ENCODE data around the gene AAMP.
A peak's percentile ranks its signal among the peaks of the same experiment; 100 is the strongest.

The AAMP gene

DNA sequence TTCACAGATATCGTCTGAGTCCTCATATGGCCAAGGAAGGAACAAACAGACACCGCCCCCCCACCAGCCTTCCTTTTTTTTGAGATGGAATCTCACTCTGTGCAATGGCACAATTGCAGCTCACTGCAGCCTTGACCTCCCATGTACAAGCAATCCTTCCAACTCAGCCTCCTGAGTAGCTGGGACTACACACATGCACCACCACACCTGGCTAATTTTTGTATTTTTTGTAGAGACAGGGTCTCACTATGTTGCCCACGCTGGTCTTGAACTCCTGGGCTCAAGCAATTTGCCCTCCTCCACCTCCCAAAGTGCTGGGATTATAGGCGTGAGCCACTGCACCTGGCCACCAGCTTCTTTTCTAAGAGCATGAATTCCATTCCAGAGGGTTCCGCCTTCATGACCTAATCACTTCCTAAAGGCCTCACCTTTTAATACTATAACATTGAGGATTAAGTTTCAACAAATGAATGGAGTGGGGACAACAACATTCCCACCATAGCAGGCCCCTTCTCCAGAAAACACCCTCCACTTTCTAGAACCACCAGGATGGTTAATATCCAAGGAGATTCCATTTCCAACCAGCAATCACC lies 24.6 kb upstream of the AAMP start:
- no peak for DNase-seq (ENCODE audit: low read depth in 2 of 2)

DNA sequence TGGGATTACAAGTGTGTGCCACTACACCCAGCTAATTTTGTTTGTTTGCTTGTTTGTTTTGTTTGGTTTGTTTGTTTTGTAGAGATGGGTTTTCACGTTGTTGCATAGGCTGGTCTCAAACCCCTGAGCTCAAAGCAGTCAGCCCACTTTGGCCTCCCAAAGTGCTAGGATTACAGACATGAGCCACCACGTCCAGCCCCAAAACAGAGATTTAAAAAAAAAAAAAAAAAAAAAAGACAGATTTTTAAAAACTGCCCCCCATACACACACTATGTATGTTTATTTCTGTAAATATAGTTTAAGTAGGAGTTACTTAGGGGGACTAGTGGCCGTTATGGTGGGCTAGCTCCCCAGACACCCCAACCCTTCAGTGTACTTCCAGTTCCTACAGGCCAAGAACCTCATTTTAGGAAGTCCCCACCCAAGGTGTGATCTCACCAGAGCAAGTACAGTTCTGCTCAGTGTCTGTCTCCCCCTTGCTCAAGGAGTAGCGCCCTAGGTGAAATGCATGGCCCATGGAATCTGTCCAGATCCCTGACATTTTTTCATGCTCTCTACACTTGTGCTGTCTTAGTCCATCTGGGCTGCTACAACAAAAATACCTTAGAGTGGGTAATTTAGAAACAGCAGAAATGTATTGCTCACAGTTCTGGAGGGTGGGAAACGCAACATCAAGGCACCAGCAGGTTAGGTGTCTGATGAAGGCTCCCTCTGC lies 23.9 kb upstream of the AAMP start:
- no peak for DNase-seq (ENCODE audit: low read depth in 2 of 2)

DNA sequence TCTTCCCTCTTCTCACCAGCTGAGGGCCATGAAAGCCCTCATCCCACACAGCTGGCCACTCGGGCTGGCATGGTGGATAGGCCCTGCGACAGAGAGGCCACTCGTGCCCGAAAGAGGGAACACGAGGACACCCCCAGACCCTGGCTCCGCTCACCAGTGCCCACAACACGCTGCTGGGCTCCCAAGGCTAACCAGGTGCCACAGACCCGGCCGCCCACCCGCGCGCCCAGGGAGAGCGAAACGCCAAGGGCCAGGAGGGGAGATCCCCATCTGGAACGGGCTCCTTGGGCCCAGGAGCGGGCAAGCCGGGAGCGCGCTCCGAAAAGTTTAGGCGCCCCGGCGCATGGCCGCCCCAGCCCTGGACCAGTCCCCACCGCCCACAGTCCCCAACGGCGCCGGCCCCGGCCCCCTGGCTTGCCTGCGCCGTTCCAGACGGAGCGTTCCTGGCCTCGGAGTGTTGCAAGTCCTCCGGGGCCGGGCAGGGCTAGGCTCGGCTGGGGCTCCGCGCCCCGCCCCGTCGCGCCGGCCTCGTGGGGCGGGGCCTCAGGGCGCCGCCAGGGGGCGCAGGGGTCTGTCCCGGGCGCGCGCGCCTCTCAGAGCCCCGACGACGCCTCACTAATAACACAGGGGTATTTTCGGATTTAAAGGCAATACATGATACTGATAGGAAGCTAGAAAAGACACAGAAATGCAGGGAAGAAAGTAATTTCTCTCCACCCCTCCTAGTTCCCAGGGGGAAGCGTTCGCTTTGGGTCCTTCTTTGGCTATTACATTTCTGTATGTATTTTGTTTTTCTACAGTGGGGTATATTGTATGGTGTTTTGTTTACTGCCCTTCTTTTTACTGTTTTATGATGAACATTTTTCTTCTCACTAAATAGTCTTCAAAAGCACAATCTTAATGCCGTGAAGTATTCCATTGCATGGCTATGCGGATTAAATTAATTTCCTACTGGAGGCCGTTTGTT lies 22.4 kb upstream of the AAMP start, which contains the start of gene TMBIM1:
TMBIM1 (minus strand) TSS at position 456 of the 967 bp plus-strand sequence. CDS start 10,362 bp downstream, outside the sequence.
- DNase-seq (ENCODE audit: low read depth in 2 of 2), result peak; percentile 45 to 53

DNA sequence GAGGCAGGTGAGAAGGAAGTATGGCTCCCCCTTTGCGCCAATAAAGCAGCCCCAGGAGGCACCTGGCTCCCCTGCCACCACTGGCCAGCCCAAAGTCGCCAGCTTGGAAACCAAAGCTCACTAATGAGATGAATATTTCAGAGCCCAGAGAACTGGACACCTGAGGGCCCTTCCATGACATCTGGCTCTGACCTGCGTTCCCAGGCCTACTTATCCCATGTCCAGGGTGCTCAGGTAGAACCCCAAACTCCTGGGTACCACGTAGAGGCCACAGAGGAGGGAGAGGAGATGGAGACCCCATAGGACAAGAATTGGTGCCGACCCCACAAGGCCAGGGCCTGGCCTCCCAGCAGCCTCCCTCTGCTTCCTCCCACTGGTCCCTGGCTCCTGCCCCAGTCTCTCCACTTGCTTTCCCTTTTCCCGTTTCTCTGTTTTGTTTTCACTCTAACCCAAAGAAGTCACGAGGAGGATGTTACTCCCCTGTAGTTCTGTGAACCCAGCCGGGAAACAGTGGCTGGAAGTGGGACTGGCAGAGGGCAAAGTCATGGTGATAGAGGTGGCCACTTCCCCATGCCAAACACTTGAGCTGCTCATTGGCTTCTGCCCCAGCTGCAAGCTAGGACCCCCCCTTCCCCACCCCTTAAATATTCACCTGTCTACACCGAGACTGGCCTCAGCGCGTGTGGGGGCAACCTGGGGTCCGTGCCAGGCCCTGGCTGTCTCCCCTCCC lies 21.5 kb upstream of the AAMP start:
- DNase-seq (ENCODE audit: low read depth in 2 of 2), result no peak

DNA sequence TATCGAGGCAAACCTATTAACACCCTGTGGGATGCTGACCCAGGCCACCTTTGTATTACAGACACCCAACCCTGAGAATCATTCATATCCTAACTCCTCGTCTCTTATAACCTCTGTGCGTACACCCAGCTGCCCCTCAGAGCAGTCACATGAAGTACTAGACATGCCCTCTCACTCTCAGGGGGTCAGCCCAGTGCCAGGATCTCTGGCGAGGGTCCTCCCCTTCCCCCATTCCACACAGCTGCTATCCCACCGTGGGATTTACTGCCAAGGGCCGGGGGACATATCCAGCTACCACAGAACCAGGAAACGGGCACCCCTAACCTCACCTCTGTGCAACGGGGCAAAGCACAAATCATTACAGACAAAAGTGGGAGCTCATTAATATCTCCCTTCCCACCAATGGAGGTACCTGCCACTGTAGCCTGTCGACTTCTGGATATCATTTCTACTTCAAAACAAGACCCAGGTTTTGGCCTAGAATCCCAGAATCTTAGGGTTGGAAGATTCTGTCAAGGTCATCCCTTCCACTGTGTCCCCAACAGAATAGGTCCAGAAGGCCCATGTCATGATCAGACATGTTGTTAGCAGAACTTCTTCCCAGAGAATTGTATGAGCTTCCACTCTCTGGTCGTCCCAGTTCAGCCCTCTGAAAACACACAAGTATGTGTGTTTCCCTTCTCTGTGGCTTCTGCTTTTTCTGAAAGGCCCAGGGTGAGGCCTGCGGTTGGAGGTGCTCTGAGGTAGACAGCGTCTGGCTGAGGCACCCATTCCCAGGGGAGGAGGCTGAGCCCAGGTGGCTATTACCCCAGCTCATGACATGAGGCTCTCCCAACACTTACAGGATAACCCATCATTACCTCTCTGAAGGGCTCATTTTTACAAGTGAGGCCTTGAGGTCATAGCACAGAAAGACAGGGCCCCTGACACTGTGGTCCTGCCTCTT lies 20.7 kb upstream of the AAMP start:
- DNase-seq (ENCODE audit: low read depth in 2 of 2), result no peak

DNA sequence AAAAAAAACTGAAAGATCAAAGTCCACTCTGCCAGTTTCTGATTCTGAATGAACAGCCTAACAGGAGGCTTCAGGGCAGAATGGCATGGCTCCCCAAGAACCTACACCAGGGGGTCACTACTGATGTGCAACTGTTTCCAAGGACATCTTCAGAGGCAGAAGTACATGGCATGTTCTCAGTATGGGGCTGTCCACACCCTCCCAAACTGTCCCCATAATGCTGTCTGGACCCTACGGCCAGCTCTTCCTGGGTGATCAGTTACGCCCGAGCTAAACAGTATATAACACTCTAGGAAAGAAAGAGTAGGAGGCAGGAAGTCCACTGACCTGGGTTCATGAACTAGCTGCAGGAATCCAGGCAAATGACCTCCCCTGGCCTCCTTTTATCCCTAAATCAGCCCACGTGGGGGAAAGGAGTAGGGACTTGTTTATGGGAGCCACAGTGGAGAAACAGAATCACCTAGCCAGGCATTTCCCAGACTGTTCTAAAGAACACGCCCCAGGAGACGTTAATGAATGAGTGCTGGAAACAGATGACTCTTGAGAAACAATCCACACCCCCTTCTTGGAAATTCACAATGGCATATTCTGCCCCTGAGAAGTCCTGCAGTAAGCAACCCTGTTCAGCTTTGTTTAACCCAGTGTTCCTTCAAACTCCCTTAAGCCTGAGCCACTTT lies 19.8 kb upstream of the AAMP start:
- no peak for DNase-seq (ENCODE audit: low read depth in 2 of 2)

DNA sequence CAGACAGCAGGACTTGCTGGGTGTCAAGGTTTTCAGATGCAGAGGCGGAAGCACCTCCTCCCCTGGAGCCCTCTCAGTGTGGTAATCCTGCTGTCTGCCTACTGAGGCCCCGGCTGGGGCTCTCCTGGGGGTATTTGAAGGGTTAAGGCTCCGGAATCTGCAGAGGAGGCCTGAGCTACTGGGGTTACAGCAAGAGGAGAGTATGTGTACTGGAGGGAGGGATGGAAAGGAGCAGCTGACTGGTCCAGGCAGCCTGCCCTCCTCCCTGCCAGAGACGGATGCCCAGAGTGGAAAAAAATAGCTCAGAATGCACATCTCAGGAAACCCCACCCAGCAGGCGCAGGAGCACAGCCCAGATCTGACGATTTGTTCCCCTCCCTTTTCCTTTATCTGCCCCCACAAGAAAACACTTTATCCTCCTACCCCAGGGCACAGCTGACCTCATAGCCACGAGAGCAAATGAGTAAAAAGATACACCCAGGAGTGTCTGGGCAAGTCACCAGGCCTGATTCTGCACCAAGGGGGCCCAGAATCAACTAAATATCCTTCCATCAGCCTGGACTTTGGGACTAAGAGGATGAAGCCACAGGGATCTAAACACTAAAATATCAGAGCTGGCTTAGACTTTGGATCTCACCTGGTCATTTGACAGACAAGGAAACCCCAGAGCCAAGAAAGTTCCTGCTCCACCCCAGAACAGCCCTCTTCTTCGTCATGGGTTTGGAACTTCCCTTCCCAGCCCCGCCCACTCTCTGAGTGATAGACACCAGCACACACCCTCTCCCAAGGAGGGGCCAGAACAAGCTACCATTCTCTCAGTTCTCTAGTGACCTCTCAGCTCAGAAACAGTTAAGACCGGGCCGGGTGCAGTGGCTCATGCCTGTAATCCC lies 16.9 kb upstream of the AAMP start:
- peak; percentile 64 to 75 for DNase-seq (ENCODE audit: low read depth in 2 of 2)

DNA sequence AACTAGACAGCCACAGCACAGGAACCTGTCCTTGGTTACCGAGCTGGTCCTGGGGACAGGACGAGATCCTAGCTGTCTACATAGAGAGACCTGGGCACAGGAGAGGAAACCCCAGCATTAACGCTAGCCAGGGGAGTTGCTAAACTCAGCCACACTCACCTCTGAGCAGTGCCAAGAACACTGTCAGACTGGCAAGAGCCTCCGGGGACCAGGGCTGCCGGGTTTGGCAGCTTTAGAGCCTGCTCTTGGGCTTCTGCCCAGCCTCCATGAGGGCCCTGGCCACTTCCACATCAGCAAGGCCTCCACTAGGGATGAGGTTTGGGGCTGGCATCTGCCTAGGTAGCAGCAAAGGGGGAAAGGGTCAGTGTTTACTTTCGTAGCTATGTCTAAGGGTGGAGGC lies 15.7 kb upstream of the AAMP start:
- DNase-seq (ENCODE audit: low read depth in 2 of 2), result no peak

DNA sequence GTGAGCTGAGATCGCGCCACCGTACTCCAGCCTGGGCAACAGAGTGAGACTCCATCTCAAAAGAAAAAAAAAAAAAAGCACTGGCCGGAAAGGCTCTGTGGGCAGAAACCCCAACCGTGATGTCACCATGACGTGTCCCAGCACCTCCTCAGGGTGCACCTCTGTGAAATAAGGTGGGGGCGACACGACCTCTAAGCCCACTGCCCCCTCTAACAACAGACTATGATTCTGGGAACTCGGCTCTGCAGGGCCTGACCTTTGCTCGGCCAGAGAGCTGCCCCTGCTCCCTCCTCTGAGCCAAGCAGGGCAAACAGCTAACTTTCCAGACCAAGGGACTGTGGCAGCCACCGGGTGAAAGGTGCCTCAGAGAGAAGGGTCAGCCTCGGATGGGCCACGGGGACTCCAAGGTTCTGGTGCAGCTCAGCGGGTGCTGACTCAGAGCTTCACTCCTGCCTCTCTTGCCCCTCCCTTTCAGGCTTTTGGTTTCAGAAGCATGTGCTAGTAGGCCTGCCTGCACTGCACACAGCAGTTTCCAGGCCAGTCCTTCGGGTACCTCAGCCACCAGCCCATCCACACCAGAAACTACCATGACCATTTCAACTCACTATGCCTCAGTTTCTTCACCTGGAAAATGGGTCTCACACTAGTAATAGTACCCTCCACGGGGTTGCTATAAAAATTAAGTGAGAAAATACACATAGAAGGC lies 14.3 kb upstream of the AAMP start:
- DNase-seq (ENCODE audit: low read depth in 2 of 2), result peak in 1 of 2 donors; percentile 53

DNA sequence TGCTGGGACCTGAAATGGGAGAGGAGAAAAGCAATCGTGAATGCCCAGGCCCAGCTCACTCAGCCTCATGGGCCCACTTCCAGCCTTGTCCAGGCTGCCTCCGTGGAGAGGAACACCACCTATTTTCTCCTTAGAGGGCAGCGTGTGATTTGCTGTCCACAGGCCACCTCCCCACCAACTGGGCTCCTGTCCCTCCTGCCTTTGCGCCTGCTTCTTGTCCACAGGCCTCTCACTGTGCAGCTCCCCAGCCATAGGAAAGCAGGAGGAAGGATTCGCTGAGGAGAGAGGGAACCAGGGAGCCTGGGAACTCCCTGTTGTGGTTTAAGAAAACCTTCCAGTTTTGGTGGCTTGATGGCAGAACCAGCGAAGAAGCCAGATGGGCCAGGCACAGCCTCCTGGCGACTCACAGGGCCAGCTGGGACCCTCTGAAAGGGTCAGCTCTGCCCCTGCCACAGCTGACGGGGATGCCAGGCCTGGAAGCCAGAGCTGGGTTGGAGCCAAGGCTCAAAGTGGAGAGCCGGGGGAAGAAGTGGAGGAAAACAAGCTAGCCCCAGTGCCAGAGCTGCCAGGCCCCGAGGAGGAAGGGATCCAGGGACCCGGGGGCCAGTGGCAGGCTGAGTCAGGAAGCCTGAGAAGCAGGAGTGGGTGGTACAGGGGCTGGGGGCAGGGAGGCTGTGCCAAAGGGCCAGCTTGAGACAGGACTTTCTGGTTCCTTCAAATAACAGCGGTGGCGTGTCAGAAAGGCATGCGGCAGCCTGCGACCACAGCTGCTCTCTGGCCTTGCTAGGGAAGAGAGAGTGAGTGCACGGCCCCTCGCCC lies 12.4 kb upstream of the AAMP start:
- DNase-seq (ENCODE audit: low read depth in 2 of 2), result no peak

DNA sequence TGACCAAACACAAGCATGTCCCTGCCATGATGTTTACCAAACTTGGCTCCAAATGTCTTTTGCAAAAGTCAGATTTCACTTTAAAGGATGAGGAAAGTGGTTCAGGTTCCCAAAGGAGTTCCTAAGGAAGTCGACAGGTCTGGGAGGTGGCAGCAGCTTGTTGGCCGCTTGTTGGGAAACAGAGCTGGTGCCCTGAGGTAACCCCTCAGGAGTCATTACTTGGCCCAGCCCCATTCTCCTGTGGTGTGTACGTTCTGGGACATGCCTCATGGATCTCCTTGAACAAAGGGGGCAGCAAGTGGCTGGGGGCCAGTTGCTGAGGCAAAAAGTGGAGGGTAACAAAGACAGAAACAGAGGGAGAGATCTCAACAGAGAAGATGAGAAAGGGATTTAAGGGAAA lies 11.5 kb upstream of the AAMP start:
- no peak for DNase-seq (ENCODE audit: low read depth in 2 of 2)

DNA sequence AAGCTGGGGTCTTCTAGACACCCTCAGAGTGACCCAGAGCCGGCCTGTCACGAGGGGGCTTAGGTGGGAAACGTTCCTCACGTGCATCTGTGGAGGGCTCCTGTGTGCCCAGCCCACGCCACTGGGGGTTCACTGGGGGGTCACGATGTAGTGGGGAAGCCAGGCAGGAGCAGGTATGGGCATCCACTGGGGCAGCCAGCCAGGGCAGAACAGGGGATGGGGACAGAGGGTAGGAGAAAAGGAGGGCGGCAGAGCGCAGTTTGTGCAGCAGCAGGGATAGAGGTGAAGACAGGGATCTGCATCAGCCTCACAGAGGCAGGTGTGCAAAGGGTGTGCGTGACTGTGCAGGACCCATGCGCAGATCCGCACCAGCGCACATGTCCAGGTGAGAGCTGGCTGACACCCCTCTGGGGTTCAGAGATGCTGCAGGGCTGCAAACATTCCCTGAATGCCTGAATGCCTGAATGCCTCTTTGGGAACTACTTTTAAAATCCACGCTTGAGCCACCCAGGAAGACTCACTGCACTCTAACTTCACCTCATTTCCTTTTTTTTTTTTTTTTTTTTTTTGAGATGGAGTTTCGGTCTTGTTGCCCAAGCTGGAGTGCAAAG lies 10.4 kb upstream of the AAMP start:
- DNase-seq (ENCODE audit: low read depth in 2 of 2), result no peak

DNA sequence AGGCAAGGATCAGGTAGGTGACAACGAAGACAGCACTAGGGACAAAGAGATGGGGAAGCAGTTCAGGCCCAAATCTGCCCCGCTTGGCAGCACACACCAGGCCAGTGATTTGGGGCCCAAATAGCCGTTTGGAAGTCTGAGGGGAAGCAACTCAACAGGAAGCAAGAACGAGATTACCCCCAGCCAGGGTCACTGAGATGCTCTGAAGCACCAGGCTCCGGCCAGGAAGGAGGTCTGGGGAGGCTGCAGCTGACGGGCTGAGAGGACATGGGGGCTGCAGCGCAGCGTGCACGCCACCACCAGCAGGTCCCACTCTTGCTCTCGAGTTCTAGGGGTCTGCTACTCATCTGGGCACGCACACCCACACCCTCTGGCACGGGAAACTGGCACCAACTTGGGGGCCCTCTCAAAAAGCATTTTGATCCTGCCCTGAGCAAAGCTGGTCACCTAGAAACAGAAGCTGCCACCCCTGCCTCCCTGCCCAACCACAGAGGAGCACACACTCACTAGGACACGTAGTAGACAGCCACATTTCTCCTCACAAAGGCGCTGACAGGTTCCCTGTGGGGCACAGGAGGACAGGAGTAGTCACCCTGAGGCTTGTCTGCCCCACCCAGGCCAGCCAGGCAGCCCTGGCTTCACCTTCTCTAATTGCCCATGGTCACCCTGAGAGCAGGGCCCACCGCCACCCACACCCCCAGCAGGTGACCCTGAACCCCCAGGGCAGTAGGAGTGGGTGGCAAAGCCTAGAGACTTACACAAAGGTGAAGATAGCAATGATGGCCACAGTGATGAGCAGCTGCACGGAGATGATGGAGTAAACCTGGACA lies 8.8 kb upstream of the AAMP start:
- no peak for DNase-seq (ENCODE audit: low read depth in 2 of 2)

DNA sequence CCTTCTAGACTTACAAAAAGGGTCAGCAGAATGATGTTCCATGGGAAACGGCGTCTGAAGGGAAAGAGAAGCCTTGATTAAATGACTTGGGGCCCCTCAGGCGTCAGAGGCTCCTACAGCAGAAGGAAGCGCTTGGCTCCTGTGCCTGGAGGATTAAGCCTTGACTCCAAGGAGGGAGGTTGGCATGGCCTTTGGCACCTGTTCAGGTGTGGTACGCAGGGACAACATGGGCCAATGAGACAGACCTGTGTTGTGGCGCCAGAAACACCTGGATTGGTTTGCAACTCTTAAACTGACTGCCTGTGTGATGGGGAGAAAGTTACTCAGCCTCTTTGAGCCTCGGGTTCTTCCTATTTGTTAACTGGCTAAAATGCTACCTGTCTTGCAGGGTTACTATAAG lies 8.0 kb upstream of the AAMP start:
- no peak for DNase-seq (ENCODE audit: low read depth in 2 of 2)

DNA sequence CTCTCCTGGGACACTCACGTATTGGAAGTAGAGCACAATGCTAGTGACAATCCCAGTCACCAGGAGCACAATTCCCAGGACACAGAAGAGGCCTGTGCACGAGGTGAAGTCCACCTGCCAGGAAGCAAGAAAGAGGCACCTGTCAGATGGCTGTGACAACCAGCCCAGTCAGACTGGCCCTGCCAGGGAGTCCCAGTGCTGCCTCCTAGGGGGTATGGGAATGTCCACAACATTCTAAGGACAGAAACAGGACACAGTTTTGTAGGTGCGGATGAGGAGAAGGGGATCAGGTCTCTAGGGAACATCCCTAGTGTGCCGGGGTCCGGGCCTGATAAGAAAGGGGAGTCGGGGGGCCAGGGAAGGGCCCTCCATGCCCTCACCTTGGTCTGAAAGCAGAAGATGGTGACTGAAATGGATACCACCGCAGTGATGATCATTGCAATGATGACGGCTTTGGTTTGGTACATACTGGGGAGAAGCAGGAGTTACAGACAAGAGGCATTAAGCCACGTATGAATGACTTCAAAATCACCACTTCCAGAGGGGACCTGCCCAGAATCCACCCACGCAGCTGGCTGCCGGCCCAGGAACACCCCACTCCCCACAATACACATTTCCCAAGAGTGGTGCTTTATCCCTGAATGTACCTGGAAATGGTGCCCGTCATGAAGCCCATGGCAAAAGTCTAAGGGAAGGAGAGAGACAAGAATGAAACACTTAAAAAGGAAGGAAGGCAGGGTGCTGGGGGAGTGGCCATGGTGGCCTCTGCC lies 7.2 kb upstream of the AAMP start:
- DNase-seq (ENCODE audit: low read depth in 2 of 2), result no peak

Data from activated CD8-positive, alpha-beta memory T cell treated with anti-CD3 and anti-CD28 coated beads for 4 hours (primary cell).